Mucosa of descending colon (tissue), 3 donors: ENCODE results near the gene ANTXR1. TPM values are rescaled to one million over a fixed set of nuclear protein-coding genes. Genes with fewer than 3 reads are reported as not detected.

Source experiments
- ATAC-seq: fragments of 200-7000 bp; cut with Tn5 transposase; one replicate; pipeline ENCODE4 v1.9.1; 2020; ENCODE audit warnings: mild to moderate bottlenecking, moderate library complexity
- DNase-seq, 3 donors: peaks; one replicate each; pipeline ENCODE4 v3.0.0-alpha.2; 2020
- H3K36me3 ChIP-seq: fragments of 200-600 bp; one replicate; pipeline ENCODE4 v1.8.0; 2021; ENCODE audit warnings: low read depth, mild to moderate bottlenecking
- H3K4me1 ChIP-seq: fragments of 200-600 bp; one replicate; pipeline ENCODE4 v1.8.0; 2021; ENCODE audit warnings: low read depth, mild to moderate bottlenecking
- H3K4me3 ChIP-seq: fragments of 200-600 bp; one replicate; pipeline ENCODE4 v1.8.0; 2021; ENCODE audit warnings: mild to moderate bottlenecking
- H3K9me3 ChIP-seq: fragments of 200-600 bp; one replicate; pipeline ENCODE4 v1.8.0; 2021; ENCODE audit warnings: mild to moderate bottlenecking
- intact Hi-C, 2 donors: fragments of 100-400 bp; cut with DNase I in 1 of 2; cut with micrococcal nuclease in 1 of 2; formaldehyde crosslinking; loops; one replicate each; pipeline versions ENCODE4 v1.11.0 to v1.11.1; 2022; cut with DNase I, micrococcal nuclease
- total RNA-seq, 3 donors: library from RNA; stranded (reverse); fragmentation: NEBNext Ultra II Directional in 2 of 3; extraction: Animal tissue kit (Norgen Biotek cat#: 25700) in 2 of 3; gene quantifications; one replicate each; pipeline versions ENCODE4 v1.2.1 to v1.2.4, GENCODE V29; 2021 to 2023
- TF ChIP-seq, protein P1 (sequence below): fragments of 200-600 bp; IDR thresholded peaks from one replicate; pipeline ENCODE4 v1.8.0; 2022; ENCODE audit warnings: antibody characterized with exemption, mild to moderate bottlenecking
- donor health status: DM: no; HTN: no; CAD: no; lungs with moderate emphysema.
- donor health status: DM: no; HTN: no; CAD: no.
- donor health status: DM: no; HTN: yes; CAD: no.

The ANTXR1 gene
- total RNA-seq, 3 donors from 2014 or later = 10.7 to 77.7 (median 18.6) TPM

- no peak for DNase-seq
- TF ChIP-seq, protein P1, sequence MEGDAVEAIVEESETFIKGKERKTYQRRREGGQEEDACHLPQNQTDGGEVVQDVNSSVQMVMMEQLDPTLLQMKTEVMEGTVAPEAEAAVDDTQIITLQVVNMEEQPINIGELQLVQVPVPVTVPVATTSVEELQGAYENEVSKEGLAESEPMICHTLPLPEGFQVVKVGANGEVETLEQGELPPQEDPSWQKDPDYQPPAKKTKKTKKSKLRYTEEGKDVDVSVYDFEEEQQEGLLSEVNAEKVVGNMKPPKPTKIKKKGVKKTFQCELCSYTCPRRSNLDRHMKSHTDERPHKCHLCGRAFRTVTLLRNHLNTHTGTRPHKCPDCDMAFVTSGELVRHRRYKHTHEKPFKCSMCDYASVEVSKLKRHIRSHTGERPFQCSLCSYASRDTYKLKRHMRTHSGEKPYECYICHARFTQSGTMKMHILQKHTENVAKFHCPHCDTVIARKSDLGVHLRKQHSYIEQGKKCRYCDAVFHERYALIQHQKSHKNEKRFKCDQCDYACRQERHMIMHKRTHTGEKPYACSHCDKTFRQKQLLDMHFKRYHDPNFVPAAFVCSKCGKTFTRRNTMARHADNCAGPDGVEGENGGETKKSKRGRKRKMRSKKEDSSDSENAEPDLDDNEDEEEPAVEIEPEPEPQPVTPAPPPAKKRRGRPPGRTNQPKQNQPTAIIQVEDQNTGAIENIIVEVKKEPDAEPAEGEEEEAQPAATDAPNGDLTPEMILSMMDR = no peak
- peaks cover 7% of the 10 kb centered on the region for H3K4me1 ChIP-seq
- no peaks in the 10 kb centered on the region for H3K9me3 ChIP-seq
- no peak for ATAC-seq
- H3K4me3 ChIP-seq = no peak overlapping the region
- no peaks in the 10 kb centered on the region for H3K36me3 ChIP-seq
- intact Hi-C loops = no loop called here
Measured at GRCh38 chr2:69086466-69086865, 73.5 kb downstream of the ANTXR1 start.

GRCh38 chr2:69087211-69087911 lies 74.4 kb downstream of the ANTXR1 start:
- DNase-seq (no peak), ATAC-seq (no peak)
- intact Hi-C loops = no loop called here
- no peaks in the 10 kb centered on the region for H3K9me3 ChIP-seq
- peaks cover 7% of the 10 kb centered on the region for H3K4me1 ChIP-seq
- TF ChIP-seq, protein P1 = no peak
- no peak overlapping the region for H3K4me3 ChIP-seq
- H3K36me3 ChIP-seq = no peaks in the 10 kb centered on the region

DNA sequence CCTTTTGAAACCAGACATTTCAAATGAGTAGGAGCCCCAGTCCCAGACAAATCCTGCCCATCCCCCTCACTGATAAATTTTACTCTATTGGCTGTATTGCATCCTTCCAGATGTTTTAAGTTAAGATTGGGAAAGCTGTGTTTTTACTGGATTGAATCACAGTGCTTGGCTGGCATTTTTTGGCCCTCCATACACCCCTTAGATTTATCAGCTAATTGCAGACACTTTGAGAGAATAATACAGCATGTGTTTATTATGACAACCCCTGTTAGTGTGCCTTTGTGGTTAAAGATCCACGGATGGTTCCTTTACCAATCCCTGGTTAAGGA lies 74.9 kb downstream of the ANTXR1 start:
- intact Hi-C loops = no loop called here
- DNase-seq = no peak

GRCh38 chr2:69088466-69088865 lies 75.5 kb downstream of the ANTXR1 start:
- DNase-seq = no peak
- Histone ChIP-seq H3K4me1 (no peaks in the 10 kb centered on the region), H3K9me3 (no peaks in the 10 kb centered on the region), H3K4me3 (no peak overlapping the region), H3K36me3 (no peaks in the 10 kb centered on the region)
- ATAC-seq = no peak
- TF ChIP-seq, protein P1 = no peak
- intact Hi-C loops = no loop called here

More for the DNA sequence above, 74.9 kb downstream of the ANTXR1 start:
- Histone ChIP-seq H3K36me3 (no peaks in the 10 kb centered on the region), H3K4me1 (peaks cover 2% of the 10 kb centered on the region), H3K4me3 (no peak overlapping the region), H3K9me3 (no peaks in the 10 kb centered on the region)
- ATAC-seq = no peak
- TF ChIP-seq, protein P1 = no peak

DNA sequence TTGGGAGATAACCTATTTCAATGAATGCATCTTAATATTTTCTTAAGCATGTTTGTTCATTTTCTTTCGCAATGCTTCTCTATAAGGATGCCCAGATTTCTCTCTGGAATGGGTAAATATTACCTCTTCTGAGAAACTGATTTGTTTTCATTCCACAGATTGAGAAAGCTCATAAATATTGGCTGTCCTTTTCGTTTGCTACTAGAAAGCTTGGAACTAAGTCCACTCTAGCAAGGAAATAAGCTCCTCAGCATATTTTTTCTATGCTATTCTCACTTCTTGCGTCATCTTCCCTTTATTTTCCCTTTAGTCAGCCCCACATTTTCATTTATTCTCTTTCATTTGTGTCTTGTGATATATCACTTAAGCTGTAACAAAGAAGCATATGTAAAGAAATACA lies 76.3 kb downstream of the ANTXR1 start:
- intact Hi-C loops = no loop called here

More for the DNA sequence above, 76.3 kb downstream of the ANTXR1 start:
- no peaks in the 10 kb centered on the region for H3K4me1 ChIP-seq
- no peak overlapping the region for H3K4me3 ChIP-seq
- TF ChIP-seq, protein P1 = no peak
- DNase-seq (no peak), ATAC-seq (no peak)
- no peaks in the 10 kb centered on the region for H3K36me3 ChIP-seq
- H3K9me3 ChIP-seq = no peaks in the 10 kb centered on the region
